ENCODE measurements around the gene ZFP64. TPM values are rescaled to one million over a fixed set of nuclear protein-coding genes. Genes with fewer than 3 reads are reported as not detected.

ZFP64 gene
- total RNA-seq, 2 donors from 2014 or later = 11.5 to 14.4 TPM

- Histone ChIP-seq H3K27ac (no peak overlapping the region), H3K27me3 (replicated peaks; ENCODE audit: insufficient read depth) (no peaks in the 10 kb centered on the region), H3K9me3 (no peaks in the 10 kb centered on the region), H3K4me3 (no peak overlapping the region), H3K4me1 (ENCODE audit: control insufficient read depth in 1 of 2, low read depth in 2 of 2) (no peaks in the 10 kb centered on the region), H3K36me3 (no peaks in the 10 kb centered on the region)
- ATAC-seq (ENCODE audit: insufficient number of reproducible peaks, low FRiP score, low read depth) = no peak
- TF ChIP-seq CTCF (IDR thresholded peaks at IDR 0.05) = no peak
- no peak for DNase-seq (ENCODE audit: low spot score)
Measured at GRCh38 chr20:52219441-52219840, 27.9 kb upstream of the ZFP64 start.

- Histone ChIP-seq H3K36me3 (no peaks in the 10 kb centered on the region), H3K27me3 (replicated peaks; ENCODE audit: insufficient read depth) (no peaks in the 10 kb centered on the region), H3K4me3 (no peak overlapping the region), H3K9me3 (no peaks in the 10 kb centered on the region), H3K27ac (no peak overlapping the region), H3K4me1 (ENCODE audit: control insufficient read depth in 1 of 2, low read depth in 2 of 2) (no peaks in the 10 kb centered on the region)
- DNase-seq (ENCODE audit: low spot score) = no peak
- ATAC-seq (ENCODE audit: insufficient number of reproducible peaks, low FRiP score, low read depth) = no peak
- TF ChIP-seq CTCF (IDR thresholded peaks at IDR 0.05) = no peak
Measured at GRCh38 chr20:52217689-52218395, 26.3 kb upstream of the ZFP64 start.

- Histone ChIP-seq H3K36me3 (no peaks in the 10 kb centered on the region), H3K4me1 (ENCODE audit: control insufficient read depth in 1 of 2, low read depth in 2 of 2) (no peaks in the 10 kb centered on the region), H3K9me3 (no peaks in the 10 kb centered on the region), H3K27me3 (replicated peaks; ENCODE audit: insufficient read depth) (no peaks in the 10 kb centered on the region), H3K4me3 (no peak overlapping the region), H3K27ac (no peak overlapping the region)
- ATAC-seq (ENCODE audit: insufficient number of reproducible peaks, low FRiP score, low read depth) (no peak), DNase-seq (ENCODE audit: low spot score) (no peak)
- no peak for TF ChIP-seq CTCF (IDR thresholded peaks at IDR 0.05)
Measured at GRCh38 chr20:52213995-52214394, 22.4 kb upstream of the ZFP64 start.

GRCh38 chr20:52212943-52213342 is 21.4 kb upstream of the ZFP64 start:
- H3K9me3 ChIP-seq = no peaks in the 10 kb centered on the region
- ATAC-seq (ENCODE audit: insufficient number of reproducible peaks, low FRiP score, low read depth) (no peak), DNase-seq (ENCODE audit: low spot score) (no peak)
- no peaks in the 10 kb centered on the region for H3K4me1 ChIP-seq (ENCODE audit: control insufficient read depth in 1 of 2, low read depth in 2 of 2)
- no peaks in the 10 kb centered on the region for H3K27me3 ChIP-seq (replicated peaks; ENCODE audit: insufficient read depth)
- TF ChIP-seq CTCF (IDR thresholded peaks at IDR 0.05) = no peak
- H3K4me3 ChIP-seq = no peak overlapping the region
- H3K36me3 ChIP-seq = no peaks in the 10 kb centered on the region
- no peak overlapping the region for H3K27ac ChIP-seq

- Histone ChIP-seq H3K27me3 (replicated peaks; ENCODE audit: insufficient read depth) (no peaks in the 10 kb centered on the region), H3K4me3 (no peak overlapping the region), H3K9me3 (no peaks in the 10 kb centered on the region), H3K36me3 (no peaks in the 10 kb centered on the region), H3K4me1 (ENCODE audit: control insufficient read depth in 1 of 2, low read depth in 2 of 2) (no peaks in the 10 kb centered on the region), H3K27ac (no peak overlapping the region)
- TF ChIP-seq CTCF (IDR thresholded peaks at IDR 0.05) = no peak
- DNase-seq (ENCODE audit: low spot score) (no peak), ATAC-seq (ENCODE audit: insufficient number of reproducible peaks, low FRiP score, low read depth) (no peak)
Measured at GRCh38 chr20:52210037-52210990, 18.7 kb upstream of the ZFP64 start.
